Panc1 (cell line): ENCODE data around the gene CUX1. TPM values are rescaled to one million over a fixed set of nuclear protein-coding genes. Genes with fewer than 3 reads are reported as not detected.

Source experiments
- ATAC-seq: fragments of 200-7000 bp; cut with Tn5 transposase; 2 replicates; pipeline ENCODE4 v1.9.1; 2020; ENCODE audit warnings: mild to moderate bottlenecking, moderate library complexity
- BruUV-seq: library from RNA; stranded (reverse); fragments of 400-500 nt; replicated peaks from 2 replicates; lab custom pipeline; 2021; lab: Mats Ljungman, UMichigan
- CTCF ChIA-PET: fragments of 300-600 bp; sonication (Branson Sonifier 250); formaldehyde crosslinking; loops from one replicate; lab custom pipeline; 2022; ENCODE audit warnings: antibody characterized with exemption; lab: Charles Lee
- POLR2A ChIA-PET: fragments of 300-600 bp; sonication (Branson Sonifier 250); formaldehyde crosslinking; loops from one replicate; lab custom pipeline; 2022; ENCODE audit warnings: antibody characterized with exemption; lab: Charles Lee
- DNase-seq: peaks from one replicate; pipeline ENCODE4 v3.0.0-alpha.2; 2010; ENCODE audit warnings: low read depth, low spot score
- H3K27ac ChIP-seq: 2 replicates; pipeline ENCODE4 v1.5.1; 2011; ENCODE audit warnings: mild to moderate bottlenecking, low read length, inconsistent platforms
- H3K27me3 ChIP-seq: fragments of 200-500 bp; sonication (Bioruptor generic); 2 replicates; pipeline ENCODE4 v1.6.0; 2014; ENCODE audit warnings: low read length, inconsistent platforms; ENCODE audit not compliant: control insufficient read depth, insufficient read depth
- H3K36me3 ChIP-seq: fragments of 200-500 bp; sonication (Bioruptor generic); 2 replicates; pipeline ENCODE4 v1.5.1; 2014; ENCODE audit warnings: inconsistent platforms, mild to moderate bottlenecking, low read length, moderate library complexity; ENCODE audit not compliant: control insufficient read depth, insufficient read depth
- H3K4me1 ChIP-seq: 2 replicates; pipeline ENCODE4 v1.5.1; 2011; ENCODE audit warnings: inconsistent platforms, mild to moderate bottlenecking, low read length, moderate library complexity; ENCODE audit not compliant: control insufficient read depth, insufficient read depth
- H3K4me3 ChIP-seq, 2 experiments: 2 replicates each; pipeline ENCODE4 v1.5.1; 2011 to 2012; ENCODE audit warnings: low read depth in 2 of 2, low read length in 2 of 2, mild to moderate bottlenecking in 2 of 2, inconsistent platforms in 1 of 2, moderate library complexity in 1 of 2
- H3K9me3 ChIP-seq: fragments of 200-500 bp; sonication (Bioruptor generic); 2 replicates; pipeline ENCODE4 v1.5.1; 2014; ENCODE audit warnings: low read depth, mild to moderate bottlenecking, inconsistent platforms, low read length, moderate library complexity; ENCODE audit not compliant: control insufficient read depth, insufficient read depth
- CTCF ChIP-seq: fragments of 450-650 bp; IDR thresholded peaks from 2 replicates; pipeline ENCODE4 v1.5.1; 2017; ENCODE audit warnings: mild to moderate bottlenecking
- POLR2AphosphoS5 ChIP-seq: IDR thresholded peaks from 2 replicates; pipeline ENCODE4 v1.6.1; 2012; ENCODE audit warnings: mild to moderate bottlenecking, low read depth, low read length, moderate library complexity
- REST ChIP-seq, 2 experiments: IDR thresholded peaks; 2 replicates each; pipeline ENCODE4 v1.6.1; 2011 to 2012; ENCODE audit warnings: low read depth in 2 of 2, control low read depth in 1 of 2, low read length in 1 of 2, mild to moderate bottlenecking in 1 of 2, moderate library complexity in 1 of 2; ENCODE audit not compliant: insufficient read depth in 1 of 2
- SIN3A ChIP-seq: IDR thresholded peaks from 2 replicates; pipeline ENCODE4 v1.6.1; 2012; ENCODE audit warnings: low read depth, mild to moderate bottlenecking, low read length, moderate library complexity, borderline replicate concordance; ENCODE audit not compliant: insufficient read depth
- TCF7L2 ChIP-seq: IDR thresholded peaks from 2 replicates; pipeline ENCODE4 v1.6.1; 2011; ENCODE audit warnings: mild to moderate bottlenecking, low read depth, low read length, inconsistent platforms
- in situ Hi-C: cut with HindIII; loops from 2 replicates; pipeline ENCODE4 v1.10.0; 2016; ENCODE audit warnings: low sequenced_read_pairs, low pct_unique_long_range_greater_than_20kb
- intact Hi-C: fragments of 100-400 bp; cut with micrococcal nuclease; formaldehyde crosslinking; loops from one replicate; pipeline ENCODE4 v1.10.0; 2022; ENCODE audit not compliant: unreplicated experiment
- total RNA-seq: library from RNA; stranded (reverse); gene quantifications from one replicate; pipeline ENCODE4 v1.2.1, GENCODE V29; 2021; ENCODE audit not compliant: unreplicated experiment

Gene CUX1
- total RNA-seq, 1 experiment from 2014 or later: 50.9 TPM

GRCh38 chr7:101890749-101891523 is 73.5 kb downstream of the CUX1 start:
- no peak for ATAC-seq
- H3K4me3 ChIP-seq: no peak overlapping the region
- BruUV-seq: no TSS peak
- ChIA-PET POLR2A (no interaction called here), CTCF (interaction anchor here (0.8 kb wide), 1 partner anchor 354 kb away, joined by 8 read pairs; no protein-coding TSS in a partner anchor)
- no peak overlapping the region for H3K27ac ChIP-seq
- intact Hi-C loops (no loop called here), in situ Hi-C loops (no loop called here)
- H3K4me1 ChIP-seq: no peaks in the 10 kb centered on the region
- TF ChIP-seq CTCF: no peak
- TF ChIP-seq REST (IDR thresholded peaks at IDR 0.05; ENCODE audit: insufficient read depth in 1 of 2, low read depth in 2 of 2, low read length in 1 of 2): no peak
- TF ChIP-seq TCF7L2: no peak
- no peak for TF ChIP-seq SIN3A
- no peak for TF ChIP-seq POLR2AphosphoS5
- H3K9me3 ChIP-seq: no peaks in the 10 kb centered on the region
- no peaks in the 10 kb centered on the region for H3K36me3 ChIP-seq
- no peak for DNase-seq
- H3K27me3 ChIP-seq: no peaks in the 10 kb centered on the region

- CTCF ChIA-PET: no interaction called here
- POLR2A ChIA-PET: no interaction called here
These were observed 74.7 kb downstream of the CUX1 start for GRCh38 chr7:101891936-101892640.

More at GRCh38 chr7:101891936-101892640, 74.7 kb downstream of the CUX1 start:
- in situ Hi-C loops (no loop called here), intact Hi-C loops (no loop called here)
- no peak for DNase-seq
- Histone ChIP-seq H3K27ac (no peak overlapping the region), H3K4me3 (no peak overlapping the region), H3K4me1 (no peaks in the 10 kb centered on the region), H3K27me3 (no peaks in the 10 kb centered on the region), H3K9me3 (no peaks in the 10 kb centered on the region), H3K36me3 (no peaks in the 10 kb centered on the region)
- no TSS peak for BruUV-seq
- ATAC-seq: no peak
- no peak for TF ChIP-seq CTCF
- TF ChIP-seq REST (IDR thresholded peaks at IDR 0.05; ENCODE audit: insufficient read depth in 1 of 2, low read depth in 2 of 2, low read length in 1 of 2): no peak
- TF ChIP-seq TCF7L2: no peak
- TF ChIP-seq SIN3A: no peak
- TF ChIP-seq POLR2AphosphoS5: no peak
